Neural crest cell (in vitro differentiated cells): ENCODE measurements around the gene OSCP1. TPM values are rescaled to one million over a fixed set of nuclear protein-coding genes. Genes with fewer than 3 reads are reported as not detected.
A peak's percentile ranks its signal among the peaks of the same experiment; 100 is the strongest.

Source experiments
- DNase-seq: peaks from one replicate; pipeline ENCODE4 v3.0.0; 2021; ENCODE audit warnings: low read depth, mixed read lengths, low spot score
- H3K27ac Mint-ChIP-seq: one replicate; pipeline ENCODE4 v1.8.0; 2021; ENCODE audit warnings: mild to moderate bottlenecking, mixed read lengths; ENCODE audit not compliant: unreplicated experiment
- H3K27me3 Mint-ChIP-seq: 2 replicates; pipeline ENCODE4 v1.8.0; 2021; ENCODE audit warnings: low read depth, mild to moderate bottlenecking, mixed read lengths
- H3K36me3 Mint-ChIP-seq: 2 replicates; pipeline ENCODE4 v1.8.0; 2021; ENCODE audit warnings: low read depth, mild to moderate bottlenecking, mixed read lengths
- H3K4me1 Mint-ChIP-seq: 2 replicates; pipeline ENCODE4 v1.8.0; 2021; ENCODE audit warnings: mixed read lengths
- H3K4me3 Mint-ChIP-seq: one replicate; pipeline ENCODE4 v1.8.0; 2021; ENCODE audit warnings: mild to moderate bottlenecking, mixed read lengths
- H3K9me3 Mint-ChIP-seq: 2 replicates; pipeline ENCODE4 v1.8.0; 2021; ENCODE audit warnings: mixed read lengths
- CTCF ChIP-seq: fragments of 200-600 bp; sonication (generic); conservative IDR thresholded peaks from 2 replicates; pipeline ENCODE4 v1.5.0; 2021; ENCODE audit warnings: antibody characterized with exemption, mild to moderate bottlenecking
- total RNA-seq: library from RNA; stranded (reverse); gene quantifications from 2 replicates; pipeline ENCODE4 v1.2.1, GENCODE V29; 2021

OSCP1 gene
- total RNA-seq, 1 donor from 2014 or later, result 10.5 TPM

- peaks cover 7% of the 10 kb centered on the region for H3K4me1 Mint-ChIP-seq
- no peaks in the 10 kb centered on the region for H3K27me3 Mint-ChIP-seq
- no peak overlapping the region for H3K4me3 Mint-ChIP-seq
- TF ChIP-seq CTCF, result no peak
- H3K9me3 Mint-ChIP-seq, result no peaks in the 10 kb centered on the region
- H3K36me3 Mint-ChIP-seq, result peaks cover 7% of the 10 kb centered on the region
- no peak overlapping the region for H3K27ac Mint-ChIP-seq
- DNase-seq, result no peak
These were observed 43.8 kb downstream of the OSCP1 start for GRCh38 chr1:36406440-36406839.

DNA sequence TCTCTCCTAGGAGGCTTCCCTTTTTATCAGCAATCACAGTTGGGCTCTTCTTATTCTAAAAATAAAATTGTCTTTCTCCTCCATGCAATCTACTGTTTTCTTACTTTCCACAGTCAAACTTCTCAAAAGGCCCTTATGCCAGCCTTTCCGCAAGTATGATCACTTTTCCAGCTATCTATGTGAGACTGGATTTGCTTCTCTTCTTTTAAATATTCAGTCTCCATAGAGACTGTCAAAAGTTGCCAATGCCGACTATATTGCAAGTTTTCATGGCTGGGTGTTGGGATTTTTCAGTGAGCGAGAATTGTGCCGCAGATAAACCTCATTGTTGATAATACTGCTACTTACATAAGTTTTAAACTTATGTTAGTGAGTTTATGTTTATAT is 47.8 kb downstream of the OSCP1 start:
- H3K27me3 Mint-ChIP-seq, result no peaks in the 10 kb centered on the region
- peak overlapping the region; percentile 64 for H3K4me3 Mint-ChIP-seq
- H3K36me3 Mint-ChIP-seq, result no peaks in the 10 kb centered on the region
- no peaks in the 10 kb centered on the region for H3K9me3 Mint-ChIP-seq
- no peak overlapping the region for H3K27ac Mint-ChIP-seq
- H3K4me1 Mint-ChIP-seq, result peaks cover 24% of the 10 kb centered on the region
- no peak for TF ChIP-seq CTCF
- no peak for DNase-seq

DNA sequence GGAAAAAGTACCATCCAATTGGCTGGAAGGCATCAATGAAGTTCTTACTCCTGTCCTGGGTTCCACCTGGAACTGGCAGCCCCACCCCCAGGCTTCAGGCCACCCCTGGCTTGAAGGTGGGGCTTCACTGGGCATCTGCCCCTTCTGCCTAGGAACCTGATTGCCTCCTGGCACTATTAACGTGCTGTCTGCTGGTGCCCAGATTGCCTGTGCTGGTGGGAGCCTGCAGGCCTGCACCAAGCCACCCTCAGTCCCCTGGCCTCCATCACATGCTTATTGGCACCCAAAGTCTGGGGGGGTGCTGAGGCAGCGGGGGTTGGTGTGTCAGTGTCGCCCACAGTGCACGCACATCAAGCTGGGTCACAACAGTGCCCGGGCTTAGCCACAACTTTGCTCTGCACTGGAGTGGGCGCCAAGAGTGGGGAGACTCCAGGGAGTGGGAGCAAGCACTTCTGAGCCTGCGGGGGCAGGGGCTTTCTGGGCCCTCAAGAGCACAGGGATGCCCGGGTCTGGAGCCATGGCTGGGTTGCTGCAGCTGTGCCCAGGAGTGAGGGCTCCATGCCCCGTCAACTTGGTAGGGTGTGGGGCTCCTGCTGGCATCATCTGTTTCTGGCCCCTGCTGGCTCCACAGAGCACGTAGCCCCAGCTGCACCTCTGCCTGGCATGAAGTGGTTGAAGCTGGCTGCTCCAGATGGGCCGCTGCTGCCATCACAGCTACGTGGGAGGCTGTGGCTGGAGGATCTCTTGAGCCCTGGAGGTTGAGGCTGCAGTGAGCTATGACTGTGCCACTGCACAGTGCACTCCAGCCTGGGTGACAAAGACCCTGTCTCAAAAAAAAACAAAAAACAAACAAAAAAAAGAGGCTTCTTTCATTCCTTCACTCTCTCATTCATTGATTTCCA is 48.4 kb downstream of the OSCP1 start:
- H3K4me1 Mint-ChIP-seq, result peaks cover 29% of the 10 kb centered on the region
- H3K4me3 Mint-ChIP-seq, result peak overlapping the region; percentile 96
- no peaks in the 10 kb centered on the region for H3K36me3 Mint-ChIP-seq
- peak overlapping the region; percentile 98 for H3K27ac Mint-ChIP-seq
- no peaks in the 10 kb centered on the region for H3K27me3 Mint-ChIP-seq
- no peak for DNase-seq
- no peaks in the 10 kb centered on the region for H3K9me3 Mint-ChIP-seq
- TF ChIP-seq CTCF, result no peak

DNA sequence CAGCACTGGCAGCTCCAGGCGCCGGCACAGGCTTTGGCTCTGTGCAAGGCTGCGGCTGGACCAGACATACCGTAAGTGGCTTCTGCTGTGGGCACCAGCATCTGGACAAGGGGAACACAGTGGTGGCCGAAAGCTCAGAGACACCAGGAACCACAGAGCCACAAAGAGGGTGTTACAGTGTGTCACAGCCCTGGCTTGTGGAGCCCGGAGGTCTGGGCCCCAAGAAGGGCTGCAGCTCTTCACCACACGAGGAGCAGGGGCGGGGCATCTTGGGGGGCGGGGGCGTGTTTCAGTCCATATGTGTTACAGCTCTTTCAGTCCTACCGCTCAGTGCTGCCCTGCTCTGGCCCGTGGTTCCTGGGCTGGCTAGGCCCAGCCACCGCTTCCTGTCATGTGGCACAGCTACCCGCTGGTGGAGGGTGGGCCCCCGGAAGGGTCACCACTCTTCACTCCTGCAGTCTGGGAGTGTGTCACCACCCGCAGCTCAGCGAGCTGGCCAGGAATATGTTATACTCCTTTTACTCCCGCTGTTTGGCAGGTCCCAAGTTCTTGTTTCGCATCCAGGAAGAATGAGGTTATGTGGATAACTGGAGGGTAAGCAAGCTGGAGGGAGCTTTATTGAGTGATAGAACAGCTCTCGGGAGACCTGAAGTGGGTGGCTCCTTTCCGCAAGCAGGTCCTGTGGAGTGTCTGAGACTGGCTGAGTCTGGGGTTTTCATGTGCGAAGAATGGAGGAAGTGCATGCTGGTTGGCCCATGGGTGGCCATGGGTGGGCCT is 49.2 kb downstream of the OSCP1 start:
- no peaks in the 10 kb centered on the region for H3K36me3 Mint-ChIP-seq
- H3K4me3 Mint-ChIP-seq, result peak overlapping the region; percentile 96
- peak; percentile 66 for DNase-seq
- H3K9me3 Mint-ChIP-seq, result no peaks in the 10 kb centered on the region
- H3K27me3 Mint-ChIP-seq, result no peaks in the 10 kb centered on the region
- TF ChIP-seq CTCF, result no peak
- H3K4me1 Mint-ChIP-seq, result peaks cover 35% of the 10 kb centered on the region
- H3K27ac Mint-ChIP-seq, result peak overlapping the region; percentile 98

DNA sequence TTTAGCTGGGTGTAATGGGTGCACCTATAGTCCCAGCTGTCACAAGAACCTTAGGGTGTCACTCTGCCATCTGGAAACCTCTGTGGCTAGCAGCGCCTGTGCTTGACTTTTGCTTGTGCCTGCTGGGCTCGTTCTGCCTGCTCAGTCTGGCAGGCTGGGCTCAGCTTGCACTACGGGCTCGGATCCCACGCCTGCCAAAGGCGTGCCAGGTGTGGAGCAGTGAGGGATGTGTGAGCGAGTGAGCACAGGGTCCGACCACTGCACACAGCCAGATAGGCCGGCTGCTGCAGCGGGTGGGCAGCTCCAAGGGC is 49.8 kb downstream of the OSCP1 start:
- Mint-ChIP-seq H3K4me3 (peak overlapping the region; percentile 96), H3K9me3 (no peaks in the 10 kb centered on the region), H3K36me3 (no peaks in the 10 kb centered on the region), H3K27ac (no peak overlapping the region), H3K27me3 (no peaks in the 10 kb centered on the region), H3K4me1 (peaks cover 35% of the 10 kb centered on the region)
- no peak for DNase-seq
- no peak for TF ChIP-seq CTCF
